SK-N-SH treated with all-trans-retinoic acid at 6 μM for 48 hours (cell line): ENCODE results near the gene MRGPRE.

ENCODE experiments used
- ARNTL ChIP-seq: fragments of 450-650 bp; formaldehyde crosslinking; IDR thresholded peaks from 2 replicates; pipeline ENCODE4 v1.5.0; 2020; ENCODE audit warnings: low read depth, mild to moderate bottlenecking, moderate library complexity, borderline replicate concordance
- BACH2 ChIP-seq: fragments of 250-450 bp; sonication (Bioruptor Pico); IDR thresholded peaks from 2 replicates; pipeline ENCODE4 v1.9.0; 2021; ENCODE audit warnings: mild to moderate bottlenecking, borderline replicate concordance
- OSR1 ChIP-seq: fragments of 250-450 bp; sonication (Bioruptor Pico); IDR thresholded peaks from 2 replicates; pipeline ENCODE4 v1.8.0; 2022; ENCODE audit warnings: moderate library complexity, mild to moderate bottlenecking, inconsistent platforms
- PATZ1 ChIP-seq: fragments of 250-450 bp; sonication (Bioruptor Pico); IDR thresholded peaks from 2 replicates; pipeline ENCODE4 v1.8.0; 2020; ENCODE audit warnings: mild to moderate bottlenecking, moderate library complexity, borderline replicate concordance
- RARB ChIP-seq: fragments of 250-450 bp; sonication (Bioruptor Pico); IDR thresholded peaks from 2 replicates; pipeline ENCODE4 v1.8.0; 2021; ENCODE audit warnings: mild to moderate bottlenecking, moderate library complexity
- TCF4 ChIP-seq: fragments of 250-450 bp; sonication (Bioruptor Pico); IDR thresholded peaks from 2 replicates; pipeline ENCODE4 v1.8.0; 2021; ENCODE audit warnings: mild to moderate bottlenecking, moderate library complexity, borderline replicate concordance
- TOX ChIP-seq: fragments of 250-450 bp; sonication (Bioruptor Pico); IDR thresholded peaks from 2 replicates; pipeline ENCODE4 v1.8.0; 2021; ENCODE audit warnings: mild to moderate bottlenecking, moderate library complexity, borderline replicate concordance
- ZFP3 ChIP-seq: fragments of 250-450 bp; sonication (Bioruptor Pico); IDR thresholded peaks from 2 replicates; pipeline ENCODE4 v1.5.0; 2020; ENCODE audit warnings: mild to moderate bottlenecking, moderate library complexity
- TF ChIP-seq, protein P1 (sequence below): fragments of 250-450 bp; sonication (Bioruptor Pico); IDR thresholded peaks from 2 replicates; pipeline ENCODE4 v1.5.1; 2021; ENCODE audit warnings: mild to moderate bottlenecking, moderate library complexity

DNA sequence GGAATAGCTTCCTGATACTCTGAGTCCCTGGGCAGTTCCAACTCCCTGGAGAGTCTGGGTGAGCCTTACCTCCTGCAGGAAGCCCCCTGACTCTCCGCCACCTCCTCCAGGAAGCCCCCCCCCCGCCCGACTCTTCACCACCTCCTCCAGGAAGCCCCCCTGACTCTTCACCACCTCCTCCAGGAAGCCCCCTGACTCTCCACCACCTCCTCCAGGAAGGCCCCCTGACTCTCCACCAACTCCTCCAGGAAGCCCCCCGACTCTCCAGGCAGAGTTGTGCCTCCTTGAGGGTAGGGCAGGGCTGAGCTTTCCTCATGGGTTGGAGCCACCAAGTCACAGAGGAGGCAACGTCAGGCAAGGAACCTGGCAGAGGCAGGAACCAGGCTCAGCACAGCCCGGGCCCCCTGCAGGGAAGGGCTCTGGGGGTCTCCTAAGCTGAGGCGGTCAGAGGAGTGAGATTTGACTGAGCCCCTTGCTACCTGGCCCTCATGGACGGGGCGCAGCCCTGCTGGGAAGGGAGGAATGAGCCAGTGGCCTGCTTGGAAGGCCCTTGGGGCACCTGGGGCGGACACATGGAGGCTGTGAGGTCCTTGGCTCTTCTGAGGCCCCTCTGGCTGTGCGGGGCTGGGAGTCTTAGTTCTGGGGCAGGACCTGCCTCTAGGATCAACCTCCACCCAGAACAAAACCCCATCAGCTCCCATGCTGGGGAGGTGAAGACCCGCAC is 31.7 kb downstream of the MRGPRE start:
- no peak for TF ChIP-seq ZFP3 (CRISPR knock-in tag)
- TF ChIP-seq ARNTL (CRISPR knock-in tag) = no peak
- TF ChIP-seq RARB = no peak
- TF ChIP-seq BACH2 (CRISPR knock-in tag) = no peak
- TF ChIP-seq OSR1 = no peak
- TF ChIP-seq, protein P1, sequence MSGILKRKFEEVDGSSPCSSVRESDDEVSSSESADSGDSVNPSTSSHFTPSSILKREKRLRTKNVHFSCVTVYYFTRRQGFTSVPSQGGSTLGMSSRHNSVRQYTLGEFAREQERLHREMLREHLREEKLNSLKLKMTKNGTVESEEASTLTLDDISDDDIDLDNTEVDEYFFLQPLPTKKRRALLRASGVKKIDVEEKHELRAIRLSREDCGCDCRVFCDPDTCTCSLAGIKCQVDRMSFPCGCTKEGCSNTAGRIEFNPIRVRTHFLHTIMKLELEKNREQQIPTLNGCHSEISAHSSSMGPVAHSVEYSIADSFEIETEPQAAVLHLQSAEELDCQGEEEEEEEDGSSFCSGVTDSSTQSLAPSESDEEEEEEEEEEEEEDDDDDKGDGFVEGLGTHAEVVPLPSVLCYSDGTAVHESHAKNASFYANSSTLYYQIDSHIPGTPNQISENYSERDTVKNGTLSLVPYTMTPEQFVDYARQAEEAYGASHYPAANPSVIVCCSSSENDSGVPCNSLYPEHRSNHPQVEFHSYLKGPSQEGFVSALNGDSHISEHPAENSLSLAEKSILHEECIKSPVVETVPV (CRISPR knock-in tag) = no peak
- TF ChIP-seq PATZ1 (CRISPR knock-in tag) = no peak
- no peak for TF ChIP-seq TCF4 (CRISPR knock-in tag)
- TF ChIP-seq TOX (CRISPR knock-in tag) = no peak
